Activated CD4-positive, alpha-beta T cell treated with anti-CD3 and anti-CD28 coated beads for 36 hours (primary cell): ENCODE data around the gene MTX1. TPM values are rescaled to one million over a fixed set of nuclear protein-coding genes. Genes with fewer than 3 reads are reported as not detected.
A peak's percentile ranks its signal among the peaks of the same experiment; 100 is the strongest.
"Not testable (repeated sequence)": the region's sequence is repeated elsewhere in the genome, so short reads cannot be mapped to it uniquely, and the experiment has no call there.

Experiments used
- ATAC-seq: fragments of 200-7000 bp; cut with Tn5 transposase; one replicate; pipeline ENCODE4 v1.10.0; 2021; ENCODE audit warnings: mild to moderate bottlenecking, moderate library complexity
- CTCF ChIA-PET: fragments of 350-600 bp; sonication (Branson Sonifier 250); formaldehyde crosslinking; loops from one replicate; lab custom pipeline; 2021; ENCODE audit warnings: antibody characterized with exemption; lab: Charles Lee
- POLR2A ChIA-PET: fragments of 350-600 bp; sonication (Branson Sonifier 250); formaldehyde crosslinking; loops from one replicate; lab custom pipeline; 2021; ENCODE audit warnings: antibody characterized with exemption, inconsistent platforms; lab: Charles Lee
- DNase-seq: peaks from one replicate; pipeline ENCODE4 v3.0.0-alpha.2; 2020
- H3K27ac Mint-ChIP-seq: one replicate; pipeline ENCODE4 v1.8.0; 2021; ENCODE audit warnings: mixed read lengths
- H3K27me3 Mint-ChIP-seq: one replicate; pipeline ENCODE4 v1.8.0; 2021; ENCODE audit warnings: mixed read lengths
- H3K36me3 Mint-ChIP-seq: one replicate; pipeline ENCODE4 v1.8.0; 2021; ENCODE audit warnings: low read depth, mixed read lengths
- H3K4me1 Mint-ChIP-seq: one replicate; pipeline ENCODE4 v1.8.0; 2021; ENCODE audit warnings: mixed read lengths
- H3K4me3 Mint-ChIP-seq: one replicate; pipeline ENCODE4 v1.8.0; 2021; ENCODE audit warnings: mild to moderate bottlenecking, moderate library complexity, mixed read lengths
- H3K9me3 Mint-ChIP-seq: one replicate; pipeline ENCODE4 v1.8.0; 2021; ENCODE audit warnings: low read depth, mixed read lengths
- intact Hi-C, 2 experiments: fragments of 100-400 bp; cut with DNase I in 1 of 2; cut with micrococcal nuclease in 1 of 2; formaldehyde crosslinking; loops; one replicate each; pipeline versions ENCODE4 v1.14.2 to v1.15.1; 2022 to 2024; cut with DNase I, micrococcal nuclease
- total RNA-seq, 2 experiments: library from RNA; stranded (reverse); gene quantifications; one replicate each; pipeline ENCODE4 v1.2.3, GENCODE V29; 2021

The MTX1 gene
- total RNA-seq, 2 experiments from 2014 or later: 52.8 to 52.9 TPM

DNA sequence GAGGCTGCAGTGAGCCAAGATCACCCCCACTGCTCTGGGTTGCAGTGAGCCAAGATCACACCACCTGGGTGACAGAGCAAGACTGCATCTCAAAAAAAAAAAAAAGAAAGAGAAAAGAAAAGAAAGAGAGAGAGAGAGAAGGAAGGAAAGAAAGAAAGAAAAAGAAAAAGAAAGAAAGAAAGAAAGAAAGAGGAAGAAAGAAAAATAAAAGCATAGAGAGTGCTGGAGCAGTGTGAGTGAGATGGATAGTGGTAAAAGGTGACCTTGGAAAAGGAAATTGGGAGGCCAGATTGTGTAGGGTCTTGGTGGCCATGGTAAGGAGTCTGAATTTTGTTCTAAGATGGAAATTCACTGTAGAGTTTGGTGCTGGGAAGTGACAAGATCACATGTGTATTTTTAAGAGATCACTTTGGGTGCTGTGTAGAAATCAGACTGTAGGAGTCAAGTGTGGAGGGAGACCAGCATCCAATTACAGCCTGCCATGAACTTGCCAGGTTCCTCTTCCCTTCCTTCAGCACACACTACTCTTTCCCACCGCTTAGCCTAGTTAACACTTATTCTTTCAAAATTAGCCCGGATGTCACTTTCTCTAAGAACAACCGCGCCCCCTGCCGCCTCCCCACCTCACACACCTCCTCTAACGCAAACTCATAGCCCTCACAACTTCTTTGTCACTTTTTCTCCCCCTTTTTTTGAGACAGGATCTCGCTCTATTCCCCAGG, 17.9 kb downstream of the MTX1 start:
- intact Hi-C loops: loop anchor here (1.0 kb wide), 2 partner anchors 19 to 50 kb away; partner anchors contain the start of gene THBS3 (in 2 of the 2)
- DNase-seq (peak; percentile 92), ATAC-seq (peak; percentile 53)
- ChIA-PET CTCF (interaction anchor here (0.6 to 3.7 kb wide), 21 partner anchors 15 to 738 kb away, joined by 3 to 20 read pairs (median 3); partner anchors contain the start of genes ENTREP3, FDPS, KRTCAP2 and MTX1), POLR2A (interaction anchor here (1.1 to 1.3 kb wide), 2 partner anchors 17 to 32 kb away, joined by 4 read pairs; no protein-coding TSS in a partner anchor)
- Mint-ChIP-seq H3K27ac (peak overlapping the region; percentile 97), H3K36me3 (peaks cover 8% of the 10 kb centered on the region), H3K9me3 (no peaks in the 10 kb centered on the region), H3K27me3 (no peaks in the 10 kb centered on the region), H3K4me1 (peaks cover 27% of the 10 kb centered on the region), H3K4me3 (peak overlapping the region; percentile 96)

DNA sequence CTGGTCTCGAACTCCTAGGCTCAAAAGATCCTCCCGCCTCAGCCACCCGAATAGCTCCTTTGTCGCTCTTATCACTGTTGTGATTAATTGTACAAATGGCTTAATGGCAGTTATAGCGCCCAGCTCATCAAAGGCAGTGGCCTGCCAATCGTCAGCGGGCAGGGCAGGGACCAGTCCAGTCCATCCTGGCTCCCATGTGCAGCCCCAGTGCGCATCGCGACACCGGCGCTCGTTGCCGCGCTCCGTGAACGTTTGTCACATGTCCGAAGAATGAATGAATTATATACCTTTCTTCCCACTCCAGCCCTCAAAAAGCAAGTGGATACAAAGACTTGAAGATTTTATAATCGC, 18.4 kb downstream of the MTX1 start:
- peak; percentile 76 for DNase-seq
- Mint-ChIP-seq H3K4me3 (peak overlapping the region; percentile 96), H3K4me1 (peaks cover 27% of the 10 kb centered on the region), H3K27me3 (no peaks in the 10 kb centered on the region), H3K27ac (peak overlapping the region; percentile 97), H3K9me3 (no peaks in the 10 kb centered on the region), H3K36me3 (peaks cover 8% of the 10 kb centered on the region)
- POLR2A ChIA-PET: interaction anchor here (1.1 to 1.3 kb wide), 2 partner anchors 17 to 32 kb away, joined by 4 read pairs; no protein-coding TSS in a partner anchor
- ATAC-seq: peak; percentile 50
- CTCF ChIA-PET: interaction anchor here (0.6 to 1.9 kb wide), 17 partner anchors 15 to 631 kb away, joined by 3 to 12 read pairs (median 3); partner anchors contain the start of genes FDPS, KRTCAP2 and MTX1
- intact Hi-C loops: loop anchor here (1.0 kb wide), 12 partner anchors 14 to 335 kb away; partner anchors contain the start of genes THBS3 (in 2 of the 2), ADAM15 (in 1 of the 2), ASH1L (in 1 of the 2) and FDPS (in 1 of the 2)

GRCh38 chr1:155227261-155228095, 19.0 kb downstream of the MTX1 start:
- Mint-ChIP-seq H3K27ac (peak overlapping the region; percentile 97), H3K36me3 (peaks cover 8% of the 10 kb centered on the region), H3K4me3 (peak overlapping the region; percentile 96), H3K9me3 (no peaks in the 10 kb centered on the region), H3K27me3 (no peaks in the 10 kb centered on the region), H3K4me1 (peaks cover 27% of the 10 kb centered on the region)
- DNase-seq: peak; percentile 99
- intact Hi-C loops: loop anchor here (1.0 kb wide), 10 partner anchors 14 to 335 kb away; partner anchors contain the start of genes ADAM15 (in 1 of the 2), ASH1L (in 1 of the 2), FDPS (in 1 of the 2) and HCN3 (in 1 of the 2)
- ChIA-PET CTCF (interaction anchor here (0.6 to 1.9 kb wide), 18 partner anchors 14 to 707 kb away, joined by 3 to 12 read pairs (median 4); partner anchors contain the start of genes FDPS, KHDC4, KRTCAP2 and MTX1), POLR2A (interaction anchor here (0.7 to 1.3 kb wide), 3 partner anchors 18 to 764 kb away, joined by 3 to 4 read pairs (median 4); no protein-coding TSS in a partner anchor)
- ATAC-seq: peak; percentile 98

- ChIA-PET POLR2A (interaction anchor here (0.7 kb wide), 1 partner anchor 764 kb away, joined by 3 read pairs; no protein-coding TSS in a partner anchor), CTCF (interaction anchor here (0.6 to 1.9 kb wide), 7 partner anchors 20 to 706 kb away, joined by 3 to 12 read pairs (median 4); partner anchors contain the start of genes KHDC4, KRTCAP2 and MTX1)
- intact Hi-C loops: no loop called here
- ATAC-seq: no peak
- no peaks in the 10 kb centered on the region for H3K9me3 Mint-ChIP-seq
- no peak for DNase-seq
- no peaks in the 10 kb centered on the region for H3K27me3 Mint-ChIP-seq
- H3K36me3 Mint-ChIP-seq: peaks cover 8% of the 10 kb centered on the region
- peak overlapping the region; percentile 97 for H3K27ac Mint-ChIP-seq
- H3K4me3 Mint-ChIP-seq: peak overlapping the region; percentile 96
- H3K4me1 Mint-ChIP-seq: peaks cover 27% of the 10 kb centered on the region
Observed at GRCh38 chr1:155228096-155228427, 19.6 kb downstream of the MTX1 start.

- POLR2A ChIA-PET, CTCF ChIA-PET, H3K9me3 Mint-ChIP-seq, H3K27me3 Mint-ChIP-seq, H3K36me3 Mint-ChIP-seq, intact Hi-C loops, H3K27ac Mint-ChIP-seq, DNase-seq, ATAC-seq, H3K4me3 Mint-ChIP-seq: not testable (repeated sequence)
- peaks cover 23% of the 10 kb centered on the region for H3K4me1 Mint-ChIP-seq
Observed at GRCh38 chr1:155231302-155231701, 22.8 kb downstream of the MTX1 start.

- H3K27me3 Mint-ChIP-seq, DNase-seq, H3K4me3 Mint-ChIP-seq, ATAC-seq, POLR2A ChIA-PET, intact Hi-C loops, CTCF ChIA-PET, H3K27ac Mint-ChIP-seq, H3K9me3 Mint-ChIP-seq: not testable (repeated sequence)
- peaks cover 18% of the 10 kb centered on the region for H3K4me1 Mint-ChIP-seq
- H3K36me3 Mint-ChIP-seq: peaks cover 10% of the 10 kb centered on the region
Observed at GRCh38 chr1:155232001-155232978, 23.8 kb downstream of the MTX1 start.

DNA sequence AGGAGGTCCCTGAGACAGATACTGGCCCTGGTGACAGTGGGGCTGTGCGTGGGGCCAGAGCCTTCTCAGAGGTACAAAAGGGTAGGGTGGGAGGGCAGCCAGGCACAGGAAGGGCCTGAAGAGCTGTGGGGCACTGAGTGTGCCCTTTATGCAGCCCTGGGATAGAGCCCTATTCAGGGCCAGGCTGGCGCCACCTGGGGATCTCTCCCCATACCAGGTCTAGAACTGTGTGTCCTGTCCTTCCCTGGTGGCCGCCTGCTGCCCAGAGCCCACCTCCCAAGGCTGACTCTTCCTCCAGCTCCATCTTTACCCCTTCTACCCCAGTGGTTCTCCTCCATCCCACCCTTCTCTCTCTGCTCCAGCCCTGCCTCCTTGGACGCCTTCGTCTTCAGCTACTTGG, 25.0 kb downstream of the MTX1 start:
- DNase-seq, intact Hi-C loops, H3K4me3 Mint-ChIP-seq, ATAC-seq, POLR2A ChIA-PET, H3K27me3 Mint-ChIP-seq, H3K27ac Mint-ChIP-seq, H3K9me3 Mint-ChIP-seq, CTCF ChIA-PET: not testable (repeated sequence)
- Mint-ChIP-seq H3K4me1 (peaks cover 11% of the 10 kb centered on the region), H3K36me3 (peaks cover 10% of the 10 kb centered on the region)

GRCh38 chr1:155235375-155235774, 26.9 kb downstream of the MTX1 start:
- DNase-seq, H3K9me3 Mint-ChIP-seq, H3K27me3 Mint-ChIP-seq, POLR2A ChIA-PET, CTCF ChIA-PET, H3K27ac Mint-ChIP-seq, intact Hi-C loops, ATAC-seq, H3K4me3 Mint-ChIP-seq: not testable (repeated sequence)
- H3K36me3 Mint-ChIP-seq: peaks cover 10% of the 10 kb centered on the region
- peaks cover 11% of the 10 kb centered on the region for H3K4me1 Mint-ChIP-seq

DNA sequence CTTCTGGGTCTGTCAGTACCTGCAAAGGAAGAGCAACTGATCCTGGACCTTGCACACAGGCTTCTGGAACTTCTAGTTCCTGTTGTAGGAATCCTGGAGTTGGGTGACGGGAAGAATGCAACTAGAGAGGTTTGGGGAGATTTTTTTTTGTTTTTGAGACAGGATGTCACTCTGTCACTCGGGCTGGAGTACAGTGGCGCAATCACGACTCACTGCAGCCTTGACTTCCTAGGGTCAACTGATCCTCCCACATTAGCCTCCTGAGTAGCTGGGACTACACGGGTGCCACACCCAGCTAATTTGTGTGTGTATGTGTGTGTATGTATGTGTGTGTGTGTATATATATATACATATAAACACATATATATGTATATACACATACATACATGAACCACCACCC, 28.0 kb downstream of the MTX1 start:
- peaks cover 21% of the 10 kb centered on the region for H3K4me1 Mint-ChIP-seq
- peaks cover 10% of the 10 kb centered on the region for H3K36me3 Mint-ChIP-seq
- no peak for ATAC-seq
- no peaks in the 10 kb centered on the region for H3K27me3 Mint-ChIP-seq
- no peak overlapping the region for H3K27ac Mint-ChIP-seq
- ChIA-PET POLR2A (interaction anchor here (0.6 to 0.7 kb wide), 2 partner anchors 7 to 939 kb away, joined by 3 read pairs; no protein-coding TSS in a partner anchor), CTCF (interaction anchor here (0.8 kb wide), 1 partner anchor 61 kb away, joined by 5 read pairs; no protein-coding TSS in a partner anchor)
- no peaks in the 10 kb centered on the region for H3K9me3 Mint-ChIP-seq
- H3K4me3 Mint-ChIP-seq: no peak overlapping the region
- intact Hi-C loops: no loop called here
- DNase-seq: no peak
